Aorta (tissue), 5 donors: Measurements from ENCODE around the gene DFFB. TPM values are rescaled to one million over a fixed set of nuclear protein-coding genes. Genes with fewer than 3 reads are reported as not detected.
"Not testable (repeated sequence)": the region's sequence is repeated elsewhere in the genome, so short reads cannot be mapped to it uniquely, and the experiment has no call there.

ENCODE experiments used
- ATAC-seq: fragments of 200-7000 bp; cut with Tn5 transposase; one replicate; pipeline ENCODE4 v1.9.1; 2022; ENCODE audit warnings: moderate library complexity; ENCODE audit not compliant: low FRiP score
- DNase-seq, 2 donors: peaks; one replicate each; pipeline ENCODE4 v3.0.0-alpha.2; 2020
- H3K27ac ChIP-seq, 2 donors: one replicate each; pipeline ENCODE4 v1.5.1; 2013; ENCODE audit warnings: low read length in 2 of 2, mild to moderate bottlenecking in 2 of 2, moderate library complexity in 2 of 2, control low read depth in 1 of 2, inconsistent platforms in 1 of 2, low read depth in 1 of 2
- H3K27me3 ChIP-seq, 2 donors: one replicate each; pipeline ENCODE4 v1.6.1; 2013; ENCODE audit warnings: control low read depth in 1 of 2, low read length in 1 of 2, mild to moderate bottlenecking in 1 of 2, moderate library complexity in 1 of 2; ENCODE audit not compliant: insufficient read depth in 2 of 2, control insufficient read depth in 1 of 2
- H3K36me3 ChIP-seq, 2 donors: one replicate each; pipeline ENCODE4 v1.6.1; 2013; ENCODE audit warnings: control low read depth in 1 of 2, low read length in 1 of 2, mild to moderate bottlenecking in 1 of 2; ENCODE audit not compliant: insufficient read depth in 2 of 2, control insufficient read depth in 1 of 2
- H3K4me1 ChIP-seq, 2 donors: one replicate each; pipeline ENCODE4 v1.6.1; 2013; ENCODE audit warnings: low read length in 2 of 2, control low read depth in 1 of 2, mild to moderate bottlenecking in 1 of 2, moderate library complexity in 1 of 2; ENCODE audit not compliant: insufficient read depth in 2 of 2, control insufficient read depth in 1 of 2
- H3K4me3 ChIP-seq, 2 donors: one replicate each; pipeline ENCODE4 v1.5.1; 2013; ENCODE audit warnings: low read length in 2 of 2, control low read depth in 1 of 2, mild to moderate bottlenecking in 1 of 2
- H3K9me3 ChIP-seq: one replicate; pipeline ENCODE4 v1.6.1; 2013; ENCODE audit warnings: mild to moderate bottlenecking, low read length; ENCODE audit not compliant: control insufficient read depth
- WGBS, 2 donors: extraction: QIAGEN DNeasy Blood & Tissue Kit; methylation state at CpG; one replicate each; pipeline ENCODE4 v1.1.7; 2013; 5-methylcytosine and 5-hydroxymethylcytosine counted together
- intact Hi-C, 2 donors: fragments of 100-400 bp; cut with DNase I; formaldehyde crosslinking; loops; one replicate each; pipeline versions ENCODE4 v1.14.2 to v1.15.0; 2022
- polyA plus RNA-seq, 2 donors: library from polyadenylated mRNA; stranded (reverse); fragments of 200-250 nt; gene quantifications; one replicate each; pipeline ENCODE4 v1.2.3, GENCODE V29; 2013
- total RNA-seq, 2 donors: library from RNA; stranded (reverse); fragmentation: NEBNext Ultra II Directional; extraction: Animal tissue kit (Norgen Biotek cat#: 25700); gene quantifications; one replicate each; pipeline ENCODE4 v1.2.1, GENCODE V29; 2021
- donor health status: healthy with polysubstance abuse.
- donor health status: Bipolar disorder and iron deficiency.
- donor health status: DM: no; HTN: no; CAD: no.
- donor health status: DM: no; HTN: no; CAD: no.
- donor health status: DM: yes; HTN: yes; CAD: no.

Gene DFFB
- total and polyA plus RNA-seq, 4 donors = 4.3 to 10.2 (median 6.9) TPM

DNA sequence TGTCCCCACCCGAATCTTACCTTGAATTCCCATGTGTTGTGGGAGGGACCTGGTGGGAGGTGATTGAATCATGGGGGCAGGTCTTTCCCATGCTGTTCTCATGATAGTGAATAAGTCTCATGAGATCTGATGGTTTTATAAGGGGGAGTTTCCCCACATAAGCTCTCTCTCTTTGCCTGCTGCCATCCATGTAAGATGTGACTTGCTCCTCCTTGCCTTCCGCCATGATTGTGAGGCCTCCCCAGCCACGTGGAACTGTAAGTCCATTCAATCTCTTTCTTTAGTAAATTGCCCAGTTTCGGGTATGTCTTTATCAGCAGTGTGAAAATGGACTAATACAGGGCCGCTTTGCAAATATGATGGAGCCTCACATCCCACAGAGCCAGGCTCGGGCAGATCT is 61.1 kb downstream of the DFFB start:
- H3K9me3 ChIP-seq, H3K27me3 ChIP-seq, intact Hi-C loops, H3K4me1 ChIP-seq, ATAC-seq, H3K27ac ChIP-seq, H3K4me3 ChIP-seq, H3K36me3 ChIP-seq, DNase-seq: not testable (repeated sequence)
- 81 to 84% methylated on average over 6 of the region's 6 CpGs for WGBS, 2 donors

- H3K27ac ChIP-seq = no peak overlapping the region
- H3K4me1 ChIP-seq = no peaks in the 10 kb centered on the region
- no peaks in the 10 kb centered on the region for H3K36me3 ChIP-seq
- intact Hi-C loops = no loop called here
- H3K27me3 ChIP-seq = no peaks in the 10 kb centered on the region
- no peaks in the 10 kb centered on the region for H3K9me3 ChIP-seq
- WGBS, 2 donors = 74% methylated on average over 15 of the region's 15 CpGs
- DNase-seq (peak in 1 of 2 donors; percentile 52), ATAC-seq (no peak)
- no peak overlapping the region for H3K4me3 ChIP-seq
Measured at GRCh38 chr1:3918966-3919611, 61.8 kb downstream of the DFFB start.

- ATAC-seq (no peak), DNase-seq (peak in 1 of 2 donors; percentile 46)
- Histone ChIP-seq H3K27me3 (no peaks in the 10 kb centered on the region), H3K4me1 (no peaks in the 10 kb centered on the region), H3K4me3 (no peak overlapping the region), H3K36me3 (no peaks in the 10 kb centered on the region), H3K9me3 (no peaks in the 10 kb centered on the region), H3K27ac (no peak overlapping the region)
- intact Hi-C loops = no loop called here
- WGBS, 2 donors = 65 to 73% methylated on average over 5 of the region's 5 CpGs
Measured at GRCh38 chr1:3919706-3920105, 62.4 kb downstream of the DFFB start.

DNA sequence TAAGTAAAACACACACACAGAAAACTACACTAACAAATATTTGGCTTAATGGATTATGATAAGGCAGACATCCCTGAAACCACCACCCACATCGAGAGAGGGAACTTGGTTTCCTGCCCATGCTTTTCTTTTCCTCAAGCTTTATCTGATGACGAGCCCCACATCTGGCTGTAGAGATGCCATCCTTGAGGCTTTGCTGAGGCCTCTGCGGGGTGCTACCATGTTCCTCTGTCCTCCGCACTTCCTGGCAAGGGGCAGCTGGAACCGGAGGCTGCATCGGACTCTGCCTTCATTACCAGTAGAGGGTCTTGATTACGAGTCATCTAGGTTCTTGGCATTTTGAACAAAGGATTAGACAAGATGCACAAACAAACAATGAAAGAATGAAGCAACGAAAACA is 64.5 kb downstream of the DFFB start:
- H3K9me3 ChIP-seq = no peaks in the 10 kb centered on the region
- 74 to 79% methylated on average over 8 of the region's 8 CpGs for WGBS, 2 donors
- no peaks in the 10 kb centered on the region for H3K27me3 ChIP-seq
- DNase-seq = peak in 1 of 2 donors; percentile 14
- intact Hi-C loops = no loop called here
- no peaks in the 10 kb centered on the region for H3K4me1 ChIP-seq
- no peak for ATAC-seq
- H3K27ac ChIP-seq = no peak overlapping the region
- H3K4me3 ChIP-seq = no peak overlapping the region
- no peaks in the 10 kb centered on the region for H3K36me3 ChIP-seq

GRCh38 chr1:3922201-3922725 is 65.0 kb downstream of the DFFB start:
- no peak for DNase-seq
- H3K4me3 ChIP-seq = no peak overlapping the region
- no peak for ATAC-seq
- no peaks in the 10 kb centered on the region for H3K36me3 ChIP-seq
- intact Hi-C loops = no loop called here
- no peak overlapping the region for H3K27ac ChIP-seq
- no peaks in the 10 kb centered on the region for H3K27me3 ChIP-seq
- H3K9me3 ChIP-seq = no peaks in the 10 kb centered on the region
- 84 to 86% methylated on average over 6 of the region's 6 CpGs for WGBS, 2 donors
- H3K4me1 ChIP-seq = no peaks in the 10 kb centered on the region

DNA sequence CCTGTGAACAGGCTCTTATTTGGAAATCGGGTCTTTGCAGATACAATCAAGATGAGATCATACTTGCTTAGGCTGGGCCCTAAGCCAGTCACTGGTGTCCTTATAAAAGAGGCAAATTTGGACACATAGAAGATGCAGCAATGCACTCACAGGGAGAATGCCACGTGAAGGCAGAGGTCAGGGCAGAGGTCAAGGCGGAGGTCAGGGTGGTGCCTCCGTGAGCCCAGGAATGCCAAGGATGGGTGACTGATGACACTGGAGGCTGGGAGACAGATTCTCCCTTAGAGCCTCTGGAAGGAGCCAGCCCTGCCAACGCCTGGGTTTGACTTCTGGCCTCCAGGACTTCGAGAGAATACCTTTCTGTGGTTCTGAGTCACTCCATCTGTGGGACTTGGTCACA is 65.6 kb downstream of the DFFB start:
- 55 to 58% methylated on average over 6 of the region's 6 CpGs for WGBS, 2 donors
- Histone ChIP-seq H3K9me3 (no peaks in the 10 kb centered on the region), H3K27ac (no peak overlapping the region), H3K27me3 (no peaks in the 10 kb centered on the region), H3K4me1 (no peaks in the 10 kb centered on the region), H3K4me3 (no peak overlapping the region), H3K36me3 (no peaks in the 10 kb centered on the region)
- intact Hi-C loops = no loop called here
- ATAC-seq (peak; percentile 34), DNase-seq (peak in 1 of 2 donors; percentile 61)

DNA sequence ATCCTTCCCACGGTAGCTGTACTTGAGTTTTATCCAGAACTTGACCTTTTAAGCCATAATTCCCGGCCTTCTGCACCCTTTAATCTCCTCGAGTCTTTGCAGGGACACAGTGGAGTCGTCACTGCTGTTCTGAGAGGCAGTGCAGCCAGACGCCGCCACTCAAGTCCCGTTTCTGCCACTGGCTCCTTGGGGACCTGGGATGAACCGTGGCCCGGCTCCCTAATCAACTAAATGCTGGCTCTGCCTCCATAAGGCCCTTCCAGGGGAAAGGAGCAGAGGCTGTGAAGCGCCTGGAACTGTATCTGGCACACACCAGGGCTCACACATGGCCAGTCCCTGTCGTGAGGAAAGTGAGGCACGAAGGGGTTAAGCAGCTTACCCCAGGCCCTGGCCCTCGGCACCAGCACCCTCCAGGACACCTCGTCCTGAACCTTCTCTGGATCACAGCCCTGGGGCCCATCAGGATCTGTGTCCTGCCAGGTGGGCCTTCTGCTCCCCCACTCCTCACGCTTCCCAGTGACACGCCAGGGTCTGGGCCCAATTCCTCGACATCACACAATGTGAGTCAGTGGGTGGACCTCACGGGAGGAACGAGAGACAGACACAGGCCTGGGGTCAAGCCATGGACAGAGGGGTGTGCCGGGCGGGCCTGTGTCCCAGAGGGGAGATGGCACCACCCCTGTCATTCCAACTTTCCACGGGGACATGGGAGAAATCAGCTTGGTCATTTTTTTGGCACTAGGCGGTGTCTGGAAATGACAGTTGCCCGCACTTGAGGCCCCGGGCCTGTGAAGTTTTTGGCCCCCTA is 66.3 kb downstream of the DFFB start:
- no peak overlapping the region for H3K4me3 ChIP-seq
- DNase-seq (peak in 1 of 2 donors; percentile 62), ATAC-seq (no peak)
- no peaks in the 10 kb centered on the region for H3K4me1 ChIP-seq
- no peaks in the 10 kb centered on the region for H3K36me3 ChIP-seq
- no peaks in the 10 kb centered on the region for H3K9me3 ChIP-seq
- no peaks in the 10 kb centered on the region for H3K27me3 ChIP-seq
- intact Hi-C loops = no loop called here
- WGBS, 2 donors = 74% methylated on average over 25 of the region's 25 CpGs
- no peak overlapping the region for H3K27ac ChIP-seq

DNA sequence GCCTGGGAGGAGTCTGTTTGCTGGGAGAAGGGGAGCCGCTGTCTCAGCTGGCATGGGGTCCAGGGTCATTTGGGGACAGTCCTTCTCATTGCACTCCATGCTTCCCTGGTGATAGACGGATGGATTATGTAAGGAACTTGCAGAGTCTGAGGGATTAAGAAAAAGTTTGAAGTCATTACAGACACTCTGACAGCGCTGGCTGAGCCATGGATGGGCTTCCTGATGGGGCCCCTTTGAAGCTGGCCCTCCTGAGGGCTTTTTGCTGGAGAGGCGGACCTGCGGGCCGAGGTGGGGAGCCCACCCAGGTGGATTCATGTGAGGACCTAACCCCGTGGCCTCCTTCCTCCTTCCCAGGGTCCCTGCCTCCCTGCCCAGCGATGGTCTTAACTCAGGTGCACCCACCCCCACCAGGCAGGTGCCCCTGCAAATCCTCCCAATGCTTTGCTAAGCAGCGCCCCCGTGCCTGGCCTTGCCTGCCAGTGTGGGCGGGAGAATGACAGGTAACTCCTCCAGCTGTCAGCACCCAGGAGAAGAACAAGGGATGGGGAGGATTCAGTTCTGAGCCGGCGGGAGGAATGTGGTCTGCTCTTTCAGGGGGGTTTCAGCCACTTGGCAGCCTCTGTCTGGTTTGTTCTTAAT is 67.0 kb downstream of the DFFB start:
- 52 to 54% methylated on average over 12 to 13 of the region's 13 CpGs for WGBS, 2 donors
- intact Hi-C loops = no loop called here
- ATAC-seq (no peak), DNase-seq (peak in 1 of 2 donors; percentile 56)
- no peaks in the 10 kb centered on the region for H3K27me3 ChIP-seq
- H3K9me3 ChIP-seq = no peaks in the 10 kb centered on the region
- no peak overlapping the region for H3K27ac ChIP-seq
- no peaks in the 10 kb centered on the region for H3K36me3 ChIP-seq
- H3K4me3 ChIP-seq = no peak overlapping the region
- no peaks in the 10 kb centered on the region for H3K4me1 ChIP-seq
